SK-N-SH treated with all-trans-retinoic acid at 6 μM for 48 hours (cell line): Measurements from ENCODE around the gene RNASE7.

Experiments
- ARNTL ChIP-seq: fragments of 450-650 bp; formaldehyde crosslinking; IDR thresholded peaks from 2 replicates; pipeline ENCODE4 v1.5.0; 2020; ENCODE audit warnings: low read depth, mild to moderate bottlenecking, moderate library complexity, borderline replicate concordance
- BACH2 ChIP-seq: fragments of 250-450 bp; sonication (Bioruptor Pico); IDR thresholded peaks from 2 replicates; pipeline ENCODE4 v1.9.0; 2021; ENCODE audit warnings: mild to moderate bottlenecking, borderline replicate concordance
- ESRRG ChIP-seq: fragments of 250-450 bp; sonication (Bioruptor Pico); IDR thresholded peaks from 2 replicates; pipeline ENCODE4 v1.6.1; 2021; ENCODE audit warnings: mild to moderate bottlenecking
- GLIS3 ChIP-seq: fragments of 250-450 bp; sonication (Bioruptor Pico); IDR thresholded peaks from 2 replicates; pipeline ENCODE4 v1.5.0; 2020; ENCODE audit warnings: mild to moderate bottlenecking, moderate library complexity
- PPARA ChIP-seq: fragments of 250-450 bp; sonication (Bioruptor Pico); IDR thresholded peaks from 2 replicates; pipeline ENCODE4 v1.5.0; 2020; ENCODE audit warnings: mild to moderate bottlenecking, borderline replicate concordance
- RARB ChIP-seq: fragments of 250-450 bp; sonication (Bioruptor Pico); IDR thresholded peaks from 2 replicates; pipeline ENCODE4 v1.8.0; 2021; ENCODE audit warnings: mild to moderate bottlenecking, moderate library complexity
- SNAI2 ChIP-seq: fragments of 250-450 bp; sonication (Bioruptor Pico); IDR thresholded peaks from 2 replicates; pipeline ENCODE4 v1.5.0; 2020; ENCODE audit warnings: mild to moderate bottlenecking, moderate library complexity
- TOX ChIP-seq: fragments of 250-450 bp; sonication (Bioruptor Pico); IDR thresholded peaks from 2 replicates; pipeline ENCODE4 v1.8.0; 2021; ENCODE audit warnings: mild to moderate bottlenecking, moderate library complexity, borderline replicate concordance
- ZFP3 ChIP-seq: fragments of 250-450 bp; sonication (Bioruptor Pico); IDR thresholded peaks from 2 replicates; pipeline ENCODE4 v1.5.0; 2020; ENCODE audit warnings: mild to moderate bottlenecking, moderate library complexity
- ZNF70 ChIP-seq: fragments of 450-650 bp; formaldehyde crosslinking; IDR thresholded peaks from 2 replicates; pipeline ENCODE4 v1.5.0; 2020; ENCODE audit warnings: mild to moderate bottlenecking, moderate library complexity
- ZNF8 ChIP-seq: fragments of 450-650 bp; formaldehyde crosslinking; IDR thresholded peaks from 2 replicates; pipeline ENCODE4 v1.5.0; 2020; ENCODE audit warnings: mild to moderate bottlenecking, moderate library complexity
- TF ChIP-seq, protein P1 (sequence below): fragments of 250-450 bp; sonication (Bioruptor Pico); IDR thresholded peaks from 2 replicates; pipeline ENCODE4 v1.5.1; 2021; ENCODE audit warnings: mild to moderate bottlenecking, moderate library complexity
- TF ChIP-seq, protein P2 (sequence below): fragments of 250-450 bp; sonication (Bioruptor Pico); IDR thresholded peaks from 2 replicates; pipeline ENCODE4 v1.8.0; 2020; ENCODE audit warnings: mild to moderate bottlenecking, moderate library complexity, borderline replicate concordance

GRCh38 chr14:21060614-21061346, 18.6 kb downstream of the RNASE7 start:
- no peak for TF ChIP-seq ARNTL (CRISPR knock-in tag)
- TF ChIP-seq, protein P1, sequence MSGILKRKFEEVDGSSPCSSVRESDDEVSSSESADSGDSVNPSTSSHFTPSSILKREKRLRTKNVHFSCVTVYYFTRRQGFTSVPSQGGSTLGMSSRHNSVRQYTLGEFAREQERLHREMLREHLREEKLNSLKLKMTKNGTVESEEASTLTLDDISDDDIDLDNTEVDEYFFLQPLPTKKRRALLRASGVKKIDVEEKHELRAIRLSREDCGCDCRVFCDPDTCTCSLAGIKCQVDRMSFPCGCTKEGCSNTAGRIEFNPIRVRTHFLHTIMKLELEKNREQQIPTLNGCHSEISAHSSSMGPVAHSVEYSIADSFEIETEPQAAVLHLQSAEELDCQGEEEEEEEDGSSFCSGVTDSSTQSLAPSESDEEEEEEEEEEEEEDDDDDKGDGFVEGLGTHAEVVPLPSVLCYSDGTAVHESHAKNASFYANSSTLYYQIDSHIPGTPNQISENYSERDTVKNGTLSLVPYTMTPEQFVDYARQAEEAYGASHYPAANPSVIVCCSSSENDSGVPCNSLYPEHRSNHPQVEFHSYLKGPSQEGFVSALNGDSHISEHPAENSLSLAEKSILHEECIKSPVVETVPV (CRISPR knock-in tag) = no peak
- TF ChIP-seq, protein P2, sequence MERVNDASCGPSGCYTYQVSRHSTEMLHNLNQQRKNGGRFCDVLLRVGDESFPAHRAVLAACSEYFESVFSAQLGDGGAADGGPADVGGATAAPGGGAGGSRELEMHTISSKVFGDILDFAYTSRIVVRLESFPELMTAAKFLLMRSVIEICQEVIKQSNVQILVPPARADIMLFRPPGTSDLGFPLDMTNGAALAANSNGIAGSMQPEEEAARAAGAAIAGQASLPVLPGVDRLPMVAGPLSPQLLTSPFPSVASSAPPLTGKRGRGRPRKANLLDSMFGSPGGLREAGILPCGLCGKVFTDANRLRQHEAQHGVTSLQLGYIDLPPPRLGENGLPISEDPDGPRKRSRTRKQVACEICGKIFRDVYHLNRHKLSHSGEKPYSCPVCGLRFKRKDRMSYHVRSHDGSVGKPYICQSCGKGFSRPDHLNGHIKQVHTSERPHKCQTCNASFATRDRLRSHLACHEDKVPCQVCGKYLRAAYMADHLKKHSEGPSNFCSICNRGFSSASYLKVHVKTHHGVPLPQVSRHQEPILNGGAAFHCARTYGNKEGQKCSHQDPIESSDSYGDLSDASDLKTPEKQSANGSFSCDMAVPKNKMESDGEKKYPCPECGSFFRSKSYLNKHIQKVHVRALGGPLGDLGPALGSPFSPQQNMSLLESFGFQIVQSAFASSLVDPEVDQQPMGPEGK = no peak
- TF ChIP-seq TOX (CRISPR knock-in tag) = no peak
- TF ChIP-seq SNAI2 (CRISPR knock-in tag) = no peak
- no peak for TF ChIP-seq ZNF8 (CRISPR knock-in tag)
- TF ChIP-seq PPARA (CRISPR knock-in tag) = no peak
- no peak for TF ChIP-seq BACH2 (CRISPR knock-in tag)
- TF ChIP-seq GLIS3 (CRISPR knock-in tag) = no peak
- TF ChIP-seq ESRRG (CRISPR knock-in tag) = no peak
- no peak for TF ChIP-seq ZNF70 (CRISPR knock-in tag)
- no peak for TF ChIP-seq ZFP3 (CRISPR knock-in tag)
- TF ChIP-seq RARB (CRISPR knock-in tag) = no peak
